Loucy (cell line): ENCODE results near the gene SCML2.

Experiments used
- H2AFZ ChIP-seq: fragments of 200-600 bp; sonication (generic); 2 replicates; pipeline ENCODE4 v1.6.0; 2016; ENCODE audit warnings: antibody characterized with exemption, mild to moderate bottlenecking, low read length, moderate library complexity
- H3F3A ChIP-seq: fragments of 200-600 bp; 2 replicates; pipeline ENCODE4 v1.6.0; 2016; ENCODE audit warnings: antibody characterized with exemption, low read depth, mild to moderate bottlenecking
- H3K27me3 ChIP-seq: fragments of 200-600 bp; sonication (generic); 2 replicates; pipeline ENCODE4 v1.6.1; 2014; ENCODE audit warnings: low read length, mild to moderate bottlenecking; ENCODE audit not compliant: insufficient read depth, poor library complexity, severe bottlenecking
- H3K36me3 ChIP-seq: fragments of 200-600 bp; sonication (generic); 2 replicates; pipeline ENCODE4 v1.6.1; 2016; ENCODE audit warnings: low read length; ENCODE audit not compliant: insufficient read depth
- H3K4me1 ChIP-seq: fragments of 200-600 bp; sonication (generic); 2 replicates; pipeline ENCODE4 v1.5.1; 2014; ENCODE audit warnings: low read length, mild to moderate bottlenecking; ENCODE audit not compliant: insufficient read depth, poor library complexity, severe bottlenecking
- H3K4me2 ChIP-seq: fragments of 200-600 bp; sonication (generic); 2 replicates; pipeline ENCODE4 v1.6.0; 2014; ENCODE audit warnings: antibody characterized with exemption, low read length, low read depth, mild to moderate bottlenecking; ENCODE audit not compliant: poor library complexity, severe bottlenecking
- H3K4me3 ChIP-seq: fragments of 200-600 bp; sonication (generic); 2 replicates; pipeline ENCODE4 v1.5.1; 2014; ENCODE audit warnings: low read length, mild to moderate bottlenecking, mixed read lengths; ENCODE audit not compliant: poor library complexity, severe bottlenecking
- H3K79me2 ChIP-seq: fragments of 200-600 bp; sonication (generic); 2 replicates; pipeline ENCODE4 v1.6.1; 2014; ENCODE audit warnings: low read length; ENCODE audit not compliant: insufficient read depth
- H3K9ac ChIP-seq: fragments of 200-600 bp; sonication (generic); 2 replicates; pipeline ENCODE4 v1.6.0; 2014; ENCODE audit warnings: mild to moderate bottlenecking, low read depth, low read length, moderate library complexity; ENCODE audit not compliant: poor library complexity, severe bottlenecking
- H3K9me2 ChIP-seq: fragments of 200-600 bp; sonication (generic); replicated peaks from 2 replicates; pipeline ENCODE4 v1.6.1; 2016; ENCODE audit warnings: low read depth, low read length, mixed read lengths
- H3K9me3 ChIP-seq: fragments of 200-600 bp; sonication (generic); 2 replicates; pipeline ENCODE4 v1.6.1; 2014; ENCODE audit warnings: mild to moderate bottlenecking, antibody characterized with exemption, low read length, low read depth; ENCODE audit not compliant: insufficient read depth
- H4K20me1 ChIP-seq: fragments of 200-600 bp; sonication (generic); 2 replicates; pipeline ENCODE4 v1.6.0; 2014; ENCODE audit warnings: antibody characterized with exemption, low read length, mild to moderate bottlenecking; ENCODE audit not compliant: insufficient read depth, poor library complexity, severe bottlenecking
- CTCF ChIP-seq: fragments of 200-600 bp; sonication (generic); conservative IDR thresholded peaks from 2 replicates; pipeline ENCODE4 v1.5.1; 2014; ENCODE audit warnings: mild to moderate bottlenecking, antibody characterized with exemption, low read length
- EZH2phosphoT487 ChIP-seq: fragments of 200-600 bp; IDR thresholded peaks from 2 replicates; pipeline ENCODE4 v1.6.1; 2018; ENCODE audit warnings: antibody characterized with exemption, mild to moderate bottlenecking, moderate library complexity, borderline replicate concordance

SCML2 gene

GRCh38 chrX:18351784-18352183 is 2.7 kb downstream of the SCML2 start:
- no peaks in the 10 kb centered on the region for H3K79me2 ChIP-seq
- H3K9me2 ChIP-seq, result no peaks in the 10 kb centered on the region
- no peaks in the 10 kb centered on the region for H3K4me1 ChIP-seq
- no peak overlapping the region for H3K4me3 ChIP-seq
- no peak overlapping the region for H3K4me2 ChIP-seq
- H3F3A ChIP-seq, result no peaks in the 10 kb centered on the region
- no peaks in the 10 kb centered on the region for H3K27me3 ChIP-seq
- no peaks in the 10 kb centered on the region for H3K9me3 ChIP-seq
- no peaks in the 10 kb centered on the region for H4K20me1 ChIP-seq
- TF ChIP-seq EZH2phosphoT487, result no peak
- TF ChIP-seq CTCF, result no peak
- no peaks in the 10 kb centered on the region for H3K36me3 ChIP-seq
- H2AFZ ChIP-seq, result no peak overlapping the region
- H3K9ac ChIP-seq, result no peak overlapping the region

GRCh38 chrX:18348047-18348446 is 6.4 kb downstream of the SCML2 start:
- H3K4me2 ChIP-seq, result no peak overlapping the region
- no peaks in the 10 kb centered on the region for H3K36me3 ChIP-seq
- TF ChIP-seq CTCF (no peak), EZH2phosphoT487 (no peak)
- no peaks in the 10 kb centered on the region for H3K9me3 ChIP-seq
- H3K9me2 ChIP-seq, result no peaks in the 10 kb centered on the region
- H3F3A ChIP-seq, result no peaks in the 10 kb centered on the region
- H2AFZ ChIP-seq, result no peak overlapping the region
- no peaks in the 10 kb centered on the region for H3K4me1 ChIP-seq
- no peak overlapping the region for H3K4me3 ChIP-seq
- no peaks in the 10 kb centered on the region for H3K79me2 ChIP-seq
- no peaks in the 10 kb centered on the region for H3K27me3 ChIP-seq
- no peak overlapping the region for H3K9ac ChIP-seq
- no peaks in the 10 kb centered on the region for H4K20me1 ChIP-seq

DNA sequence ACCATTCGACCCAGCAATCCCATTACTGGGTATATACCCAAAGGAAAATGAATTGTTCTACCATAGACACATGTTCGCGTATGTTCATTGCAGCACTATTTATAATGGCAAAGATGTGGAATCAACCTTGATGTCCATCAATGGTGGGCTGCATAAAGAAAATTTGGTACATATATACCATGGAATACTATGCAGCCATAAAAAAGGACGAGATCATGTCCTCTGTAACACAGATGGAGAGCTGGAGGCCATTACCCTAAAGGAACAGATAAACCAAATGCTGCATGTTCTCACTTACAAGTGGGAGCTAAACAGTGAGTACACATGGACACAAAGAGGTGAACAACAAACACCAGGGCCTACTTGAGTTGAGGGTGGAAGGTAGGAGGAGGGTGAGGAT is 45.1 kb downstream of the SCML2 start:
- Histone ChIP-seq H3F3A (no peaks in the 10 kb centered on the region), H3K36me3 (no peaks in the 10 kb centered on the region), H4K20me1 (no peaks in the 10 kb centered on the region), H3K27me3 (no peaks in the 10 kb centered on the region), H3K79me2 (no peaks in the 10 kb centered on the region), H3K9me3 (no peaks in the 10 kb centered on the region), H3K4me1 (no peaks in the 10 kb centered on the region), H2AFZ (no peak overlapping the region), H3K4me2 (no peak overlapping the region), H3K9ac (no peak overlapping the region), H3K4me3 (no peak overlapping the region), H3K9me2 (no peaks in the 10 kb centered on the region)
- no peak for TF ChIP-seq EZH2phosphoT487
- TF ChIP-seq CTCF, result no peak
